Prostate gland (tissue), 2 donors: ENCODE results near the gene PCBP4.

Experiments used
- POLR2A ChIP-seq: fragments of 450-650 bp; IDR thresholded peaks from one replicate; pipeline ENCODE4 v1.6.1; 2016; ENCODE audit warnings: antibody characterized with exemption, mild to moderate bottlenecking
- TF ChIP-seq, protein P1 (sequence below), 4 experiments: fragments of 200-600 bp in 2 of 4; fragments of 450-650 bp in 2 of 4; sonication (generic) in 2 of 4; IDR thresholded peaks; 1 replicate in 3 of 4; 2 replicates in 1 of 4; pipeline ENCODE4 v1.5.1; 2016 to 2019; ENCODE audit warnings: antibody characterized with exemption in 4 of 4, mild to moderate bottlenecking in 2 of 4, moderate library complexity in 2 of 4

DNA sequence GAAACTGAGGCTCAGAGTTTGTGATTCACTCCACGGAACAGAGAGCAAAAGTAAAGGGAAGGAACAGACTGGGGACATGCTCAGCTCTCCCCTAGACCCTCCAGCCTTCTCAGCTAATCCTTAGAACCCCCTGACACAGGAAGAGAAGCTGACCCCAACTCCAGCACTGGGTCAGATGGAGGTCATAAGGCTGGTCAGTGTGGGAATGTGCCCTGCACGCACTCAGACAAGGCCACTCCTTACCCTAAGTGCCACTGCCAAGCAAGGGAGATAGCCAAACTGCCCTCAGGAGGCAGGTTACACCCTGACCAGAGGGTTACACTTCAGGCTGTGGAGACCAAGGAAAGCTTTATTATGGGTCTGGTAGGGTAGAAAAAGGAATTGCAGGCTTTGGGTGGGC lies 27.3 kb upstream of the PCBP4 start:
- TF ChIP-seq, protein P1, sequence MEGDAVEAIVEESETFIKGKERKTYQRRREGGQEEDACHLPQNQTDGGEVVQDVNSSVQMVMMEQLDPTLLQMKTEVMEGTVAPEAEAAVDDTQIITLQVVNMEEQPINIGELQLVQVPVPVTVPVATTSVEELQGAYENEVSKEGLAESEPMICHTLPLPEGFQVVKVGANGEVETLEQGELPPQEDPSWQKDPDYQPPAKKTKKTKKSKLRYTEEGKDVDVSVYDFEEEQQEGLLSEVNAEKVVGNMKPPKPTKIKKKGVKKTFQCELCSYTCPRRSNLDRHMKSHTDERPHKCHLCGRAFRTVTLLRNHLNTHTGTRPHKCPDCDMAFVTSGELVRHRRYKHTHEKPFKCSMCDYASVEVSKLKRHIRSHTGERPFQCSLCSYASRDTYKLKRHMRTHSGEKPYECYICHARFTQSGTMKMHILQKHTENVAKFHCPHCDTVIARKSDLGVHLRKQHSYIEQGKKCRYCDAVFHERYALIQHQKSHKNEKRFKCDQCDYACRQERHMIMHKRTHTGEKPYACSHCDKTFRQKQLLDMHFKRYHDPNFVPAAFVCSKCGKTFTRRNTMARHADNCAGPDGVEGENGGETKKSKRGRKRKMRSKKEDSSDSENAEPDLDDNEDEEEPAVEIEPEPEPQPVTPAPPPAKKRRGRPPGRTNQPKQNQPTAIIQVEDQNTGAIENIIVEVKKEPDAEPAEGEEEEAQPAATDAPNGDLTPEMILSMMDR (IDR thresholded peaks at IDR 0.05): no peak
- no peak for TF ChIP-seq POLR2A
